ENCODE data around the gene EDAR. TPM values are rescaled to one million over a fixed set of nuclear protein-coding genes. Genes with fewer than 3 reads are reported as not detected.

Gene EDAR
- total and polyA plus RNA-seq, 2 of the 8 experiments (the other 6 are each of a cell fraction or from before 2014, with no cell fraction given), result not detected

DNA sequence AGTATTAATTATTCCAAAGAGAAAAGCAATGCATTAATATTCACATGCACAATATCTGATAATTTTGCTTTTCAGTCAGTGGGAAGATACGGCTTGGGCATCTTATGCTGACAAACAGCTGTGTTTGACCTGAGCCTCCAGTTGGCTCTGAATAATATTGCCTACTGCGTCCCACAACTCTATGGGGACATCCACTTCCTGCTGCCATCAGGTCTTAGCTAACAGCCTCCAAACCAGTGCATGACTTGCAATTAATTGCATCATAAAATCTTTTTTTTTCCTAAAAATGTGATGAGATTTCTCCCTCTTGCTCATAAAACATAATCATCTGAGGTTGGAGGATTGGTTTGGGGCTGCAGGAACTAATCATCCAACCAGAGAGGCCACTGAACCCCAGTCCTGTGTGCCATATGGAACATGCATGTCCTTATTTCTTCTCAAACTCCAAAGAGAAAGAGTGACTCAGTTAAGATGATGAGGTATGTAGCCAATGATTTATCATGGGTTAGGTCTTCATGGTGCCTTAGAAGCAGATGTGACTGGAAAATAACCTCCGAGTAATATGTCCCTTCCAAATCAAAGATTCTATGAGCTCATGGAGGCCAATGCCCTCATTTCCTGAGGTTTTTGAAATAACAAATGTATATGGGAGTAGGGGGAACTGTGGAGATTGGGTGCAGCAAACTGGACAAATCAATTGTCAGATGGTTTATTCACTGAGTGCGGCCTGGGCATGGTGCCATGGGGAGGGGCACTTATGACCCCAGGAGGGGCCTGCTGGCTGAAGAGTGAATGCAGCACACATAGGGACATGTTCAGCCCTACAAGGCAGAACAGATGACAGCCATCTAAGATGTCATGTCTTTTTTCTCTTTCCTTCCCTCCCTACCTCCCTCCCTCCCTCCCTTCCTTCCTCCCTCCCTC is 39.4 kb downstream of the EDAR start:
- no peak overlapping the region for H3K14ac ChIP-seq (ENCODE audit: insufficient read length)
- H3K9ac ChIP-seq (replicated peaks in 1 of 4; ENCODE audit: extremely low read depth in 1 of 4, low read depth in 3 of 4, low read length in 3 of 4), result no peak overlapping the region
- H2AFZ ChIP-seq (ENCODE audit: low read length), result no peak overlapping the region
- no peak overlapping the region for H3K4me2 ChIP-seq (ENCODE audit: insufficient read depth in 1 of 2, low read depth in 2 of 2, low read length in 2 of 2)
- no peak overlapping the region for H2BK120ac ChIP-seq (replicated peaks; ENCODE audit: low read depth, low read length)
- H2BK15ac ChIP-seq (ENCODE audit: low read length), result no peak overlapping the region
- 87% methylated on average over 4 of the region's 4 CpGs; no CpG with 5 or more reads in 1 of the 2 experiments for WGBS, 2 experiments (ENCODE audit: extremely low coverage in 1 of 2, insufficient coverage in 1 of 2, insufficient read length in 1 of 2, insufficient replicate concordance in 2 of 2, low coverage in 1 of 2, low lambda C conversion rate in 2 of 2, missing lambda C conversion rate in 1 of 2)
- no peaks in the 10 kb centered on the region for H3K23me2 ChIP-seq (ENCODE audit: low read depth, low read length)
- peaks cover 11 to 19% of the 10 kb centered on the region in 2 experiments for H3K9me3 ChIP-seq (ENCODE audit: insufficient read depth in 2 of 2, low read depth in 1 of 2, low read length in 1 of 2)
- H4K5ac ChIP-seq (ENCODE audit: insufficient read length, low read depth, low read length), result no peak overlapping the region
- no peak overlapping the region for H3K23ac ChIP-seq (ENCODE audit: insufficient read length)
- FAIRE-seq, result no peak
- no peak overlapping the region for H2BK12ac ChIP-seq (ENCODE audit: low read depth, low read length)
- H4K8ac ChIP-seq (ENCODE audit: extremely low read depth, insufficient read depth, low read length), result no peak overlapping the region
- no peaks in the 10 kb centered on the region for H3K79me2 ChIP-seq (ENCODE audit: control insufficient read depth in 1 of 2, insufficient read depth in 2 of 2, low read length in 2 of 2)
- CTCF ChIA-PET (ENCODE audit: partially characterized antibody), result interaction anchor here (1.9 to 3.0 kb wide), 2 partner anchors 10 to 22 kb away, joined by 5 to 11 read pairs; no protein-coding TSS in a partner anchor
- no peak overlapping the region for H3K4me3 ChIP-seq (ENCODE audit: extremely low read depth in 1 of 4, insufficient read depth in 2 of 4, low read depth in 3 of 4, low read length in 4 of 4)
- no peak overlapping the region for H2AK5ac ChIP-seq (ENCODE audit: low read depth, low read length)
- POLR2A ChIA-PET (ENCODE audit: partially characterized antibody), result no interaction called here
- DNase-seq (ENCODE audit: low read depth in 1 of 2, low spot score in 2 of 2), result no peak
- H3K27ac ChIP-seq (ENCODE audit: low read depth, low read length), result no peak overlapping the region
- H2BK20ac ChIP-seq (ENCODE audit: low read length), result no peak overlapping the region
- no peak overlapping the region for H3K4ac ChIP-seq (replicated peaks; ENCODE audit: insufficient read length, low read depth, low read length)
- no peaks in the 10 kb centered on the region for H3K27me3 ChIP-seq (replicated peaks in 1 of 4; ENCODE audit: control insufficient read depth in 3 of 4, extremely low read depth in 1 of 4, insufficient read depth in 3 of 4, low read length in 3 of 4)
- no peak overlapping the region for H3K18ac ChIP-seq (ENCODE audit: extremely low read depth, low read length)
- H3K56ac ChIP-seq (replicated peaks; ENCODE audit: insufficient read length, low read depth, low read length), result no peak overlapping the region
- H4K91ac ChIP-seq (replicated peaks; ENCODE audit: insufficient read length, low read length), result no peak overlapping the region
- no peaks in the 10 kb centered on the region for H4K20me1 ChIP-seq (replicated peaks in 1 of 2; ENCODE audit: control insufficient read depth in 1 of 2, insufficient read depth in 2 of 2, low read length in 2 of 2)
- H2BK5ac ChIP-seq (ENCODE audit: low read depth, low read length), result no peak overlapping the region
- no peaks in the 10 kb centered on the region for H3K4me1 ChIP-seq (replicated peaks in 1 of 4; ENCODE audit: control insufficient read depth in 3 of 4, insufficient read depth in 4 of 4, low read length in 3 of 4)
- no peaks in the 10 kb centered on the region for H3K79me1 ChIP-seq (ENCODE audit: low read depth, low read length)
- no peaks in the 10 kb centered on the region for H3K36me3 ChIP-seq (ENCODE audit: control insufficient read depth in 2 of 4, insufficient read depth in 4 of 4, low read length in 3 of 4)
- TF ChIP-seq, protein P1, sequence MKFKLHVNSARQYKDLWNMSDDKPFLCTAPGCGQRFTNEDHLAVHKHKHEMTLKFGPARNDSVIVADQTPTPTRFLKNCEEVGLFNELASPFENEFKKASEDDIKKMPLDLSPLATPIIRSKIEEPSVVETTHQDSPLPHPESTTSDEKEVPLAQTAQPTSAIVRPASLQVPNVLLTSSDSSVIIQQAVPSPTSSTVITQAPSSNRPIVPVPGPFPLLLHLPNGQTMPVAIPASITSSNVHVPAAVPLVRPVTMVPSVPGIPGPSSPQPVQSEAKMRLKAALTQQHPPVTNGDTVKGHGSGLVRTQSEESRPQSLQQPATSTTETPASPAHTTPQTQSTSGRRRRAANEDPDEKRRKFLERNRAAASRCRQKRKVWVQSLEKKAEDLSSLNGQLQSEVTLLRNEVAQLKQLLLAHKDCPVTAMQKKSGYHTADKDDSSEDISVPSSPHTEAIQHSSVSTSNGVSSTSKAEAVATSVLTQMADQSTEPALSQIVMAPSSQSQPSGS (IDR thresholded peaks at IDR 0.05; ENCODE audit: low read length), result no peak
- TF ChIP-seq RXRA (IDR thresholded peaks at IDR 0.05; ENCODE audit: insufficient read depth, low read depth, low read length) (no peak), TBP (IDR thresholded peaks at IDR 0.05; ENCODE audit: low read depth, low read length) (no peak), EGR1 (IDR thresholded peaks at IDR 0.05; ENCODE audit: borderline replicate concordance, low read depth, low read length) (no peak)
- TF ChIP-seq, protein P2, sequence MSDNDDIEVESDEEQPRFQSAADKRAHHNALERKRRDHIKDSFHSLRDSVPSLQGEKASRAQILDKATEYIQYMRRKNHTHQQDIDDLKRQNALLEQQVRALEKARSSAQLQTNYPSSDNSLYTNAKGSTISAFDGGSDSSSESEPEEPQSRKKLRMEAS (IDR thresholded peaks at IDR 0.05), result no peak
- TF ChIP-seq, protein P3, sequence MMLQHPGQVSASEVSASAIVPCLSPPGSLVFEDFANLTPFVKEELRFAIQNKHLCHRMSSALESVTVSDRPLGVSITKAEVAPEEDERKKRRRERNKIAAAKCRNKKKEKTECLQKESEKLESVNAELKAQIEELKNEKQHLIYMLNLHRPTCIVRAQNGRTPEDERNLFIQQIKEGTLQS (IDR thresholded peaks at IDR 0.05; ENCODE audit: insufficient read depth, low read depth, low read length), result no peak

All from H1 (cell line).